WI38 (cell line): ENCODE results near the gene CIRBP.
"Not testable (repeated sequence)": the region's sequence is repeated elsewhere in the genome, so short reads cannot be mapped to it uniquely, and the experiment has no call there.

ENCODE experiments used
- H3K4me3 ChIP-seq: 2 replicates; pipeline ENCODE4 v1.5.1; 2011; ENCODE audit warnings: low read depth, mild to moderate bottlenecking, control low read depth, low read length
- TF ChIP-seq, protein P1 (sequence below): IDR thresholded peaks from 2 replicates; pipeline ENCODE4 v1.5.1; 2012; ENCODE audit warnings: low read depth, mild to moderate bottlenecking, control low read depth, low read length

CIRBP gene

GRCh38 chr19:1312767-1313694 lies 43.9 kb downstream of the CIRBP start:
- H3K4me3 ChIP-seq = no peak overlapping the region
- TF ChIP-seq, protein P1, sequence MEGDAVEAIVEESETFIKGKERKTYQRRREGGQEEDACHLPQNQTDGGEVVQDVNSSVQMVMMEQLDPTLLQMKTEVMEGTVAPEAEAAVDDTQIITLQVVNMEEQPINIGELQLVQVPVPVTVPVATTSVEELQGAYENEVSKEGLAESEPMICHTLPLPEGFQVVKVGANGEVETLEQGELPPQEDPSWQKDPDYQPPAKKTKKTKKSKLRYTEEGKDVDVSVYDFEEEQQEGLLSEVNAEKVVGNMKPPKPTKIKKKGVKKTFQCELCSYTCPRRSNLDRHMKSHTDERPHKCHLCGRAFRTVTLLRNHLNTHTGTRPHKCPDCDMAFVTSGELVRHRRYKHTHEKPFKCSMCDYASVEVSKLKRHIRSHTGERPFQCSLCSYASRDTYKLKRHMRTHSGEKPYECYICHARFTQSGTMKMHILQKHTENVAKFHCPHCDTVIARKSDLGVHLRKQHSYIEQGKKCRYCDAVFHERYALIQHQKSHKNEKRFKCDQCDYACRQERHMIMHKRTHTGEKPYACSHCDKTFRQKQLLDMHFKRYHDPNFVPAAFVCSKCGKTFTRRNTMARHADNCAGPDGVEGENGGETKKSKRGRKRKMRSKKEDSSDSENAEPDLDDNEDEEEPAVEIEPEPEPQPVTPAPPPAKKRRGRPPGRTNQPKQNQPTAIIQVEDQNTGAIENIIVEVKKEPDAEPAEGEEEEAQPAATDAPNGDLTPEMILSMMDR = no peak

- TF ChIP-seq, protein P1 = no peak
- H3K4me3 ChIP-seq = no peak overlapping the region
These were observed 44.8 kb downstream of the CIRBP start for GRCh38 chr19:1313695-1314613.

- TF ChIP-seq, protein P1 = peak; percentile 37; the same call in 1 of the 2 replicates
- no peak overlapping the region for H3K4me3 ChIP-seq
These were observed 46.5 kb downstream of the CIRBP start for GRCh38 chr19:1315470-1316166.

DNA sequence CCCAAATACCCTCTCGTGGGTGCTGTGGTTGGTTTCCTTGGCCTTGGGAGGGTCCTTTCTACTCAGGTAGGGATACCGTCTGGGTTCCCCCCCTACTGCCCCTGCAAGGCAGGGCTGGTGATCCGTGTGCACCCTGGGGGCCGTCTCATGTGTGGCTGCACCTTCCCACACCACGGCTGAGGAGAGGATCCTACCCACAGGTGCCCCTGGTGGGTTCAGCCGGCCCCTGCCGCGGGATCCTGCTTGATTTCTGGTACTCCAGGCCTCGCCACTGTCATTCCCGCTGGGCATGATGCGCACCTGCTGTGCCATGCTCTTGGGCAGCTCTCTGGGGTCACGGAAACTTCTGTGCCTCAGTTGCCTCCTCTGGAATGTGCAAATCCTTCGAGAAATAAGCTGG lies 47.3 kb downstream of the CIRBP start:
- no peak overlapping the region for H3K4me3 ChIP-seq
- TF ChIP-seq, protein P1 = no peak

DNA sequence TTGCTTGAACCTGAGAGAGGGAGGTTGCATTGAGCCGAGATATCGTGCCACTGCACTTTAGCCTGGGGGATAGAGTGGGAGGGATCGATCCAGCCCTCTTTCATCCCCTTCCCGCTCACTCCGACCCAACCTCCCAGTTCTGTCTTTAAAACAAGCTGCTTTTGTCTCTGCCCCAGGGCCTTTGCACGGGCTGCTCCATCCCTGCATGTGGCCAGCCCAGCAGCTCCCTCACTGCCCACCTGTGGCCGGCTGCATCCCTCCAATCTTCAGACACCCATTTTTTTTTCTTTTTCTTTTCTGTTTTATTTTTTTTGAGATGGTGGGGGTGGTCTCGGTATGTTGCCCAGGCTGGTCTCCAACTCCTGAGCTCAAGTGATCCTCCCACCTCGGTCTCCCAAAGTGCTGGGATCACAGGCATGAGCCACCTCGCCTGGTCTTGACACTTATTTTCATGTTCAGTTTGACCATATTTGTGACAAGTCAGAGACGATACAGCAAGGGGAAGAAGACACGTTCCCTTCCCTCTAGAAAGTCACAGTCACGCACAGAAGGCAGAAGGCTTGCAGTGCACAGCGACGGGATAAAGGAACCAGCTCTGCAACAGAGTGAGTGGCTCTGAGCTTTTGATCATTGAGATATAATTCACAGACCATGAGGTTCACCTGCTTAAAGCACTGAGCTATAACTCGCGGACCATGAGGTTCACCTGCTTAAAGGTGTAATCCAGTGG lies 48.3 kb downstream of the CIRBP start:
- TF ChIP-seq, protein P1 = no peak
- H3K4me3 ChIP-seq = no peak overlapping the region

- TF ChIP-seq, protein P1 = no peak
- no peak overlapping the region for H3K4me3 ChIP-seq
These were observed 49.7 kb downstream of the CIRBP start for GRCh38 chr19:1318678-1319471.

GRCh38 chr19:1320282-1320650 lies 51.1 kb downstream of the CIRBP start:
- not testable (repeated sequence) for H3K4me3 ChIP-seq
